ENCODE data around the gene KIAA0825. TPM values are rescaled to one million over a fixed set of nuclear protein-coding genes. Genes with fewer than 3 reads are reported as not detected.
A peak's percentile ranks its signal among the peaks of the same experiment; 100 is the strongest.

KIAA0825 gene
- polyA plus RNA-seq, 3 donors = 0.56 to 1.3 (median 0.89) TPM

GRCh38 chr5:94432499-94432898 lies 185.9 kb downstream of the KIAA0825 start:
- Histone ChIP-seq H3K4me1 (ENCODE audit: control insufficient read depth in 1 of 2, insufficient read depth in 2 of 2, low read length in 2 of 2) (peaks cover 21 to 26% of the 10 kb centered on the region in 2 donors), H3K4me2 (replicated peaks; ENCODE audit: extremely low read depth, low read length, poor library complexity, severe bottlenecking) (no peak overlapping the region), H3K9me3 (replicated peaks in 1 of 2; ENCODE audit: control insufficient read depth in 1 of 2, insufficient read depth in 1 of 2, low read length in 2 of 2) (no peaks in the 10 kb centered on the region), H3K79me2 (ENCODE audit: insufficient read depth, low read length) (no peaks in the 10 kb centered on the region), H3K36me3 (replicated peaks in 1 of 2; ENCODE audit: control insufficient read depth in 1 of 2, insufficient read depth in 2 of 2, low read length in 2 of 2) (no peaks in the 10 kb centered on the region), H3K9ac (ENCODE audit: insufficient read depth, low read length, poor library complexity, severe bottlenecking) (no peak overlapping the region), H4K20me1 (ENCODE audit: insufficient read depth, low read length) (no peaks in the 10 kb centered on the region), H3K4me3 (replicated peaks in 1 of 3; ENCODE audit: low read depth in 2 of 3, low read length in 3 of 3) (no peak overlapping the region), H2AFZ (ENCODE audit: insufficient read depth, low read depth, low read length, poor library complexity, severe bottlenecking) (no peak overlapping the region), H3K27ac (ENCODE audit: low read depth in 1 of 2, low read length in 2 of 2) (peak overlapping the region; percentile 53 to 77), H3K27me3 (ENCODE audit: control insufficient read depth in 2 of 2, insufficient read depth in 2 of 2, low read length in 2 of 2) (no peaks in the 10 kb centered on the region)
- H3K27ac Mint-ChIP-seq = peak overlapping the region; percentile 76 to 97 (median 91)
- no peaks in the 10 kb centered on the region for H3K27me3 Mint-ChIP-seq (ENCODE audit: low read depth in 3 of 3)
- no peak overlapping the region for H3K4me3 Mint-ChIP-seq
- peaks cover 2 to 3% of the 10 kb centered on the region in 2 donors for H3K36me3 Mint-ChIP-seq
- peak; percentile 59 to 84 (median 82) for DNase-seq
- H3K9me3 Mint-ChIP-seq = peaks cover 0 to 12% (median 4%) of the 10 kb centered on the region in 7 donors
- no peak for TF ChIP-seq CTCF (IDR thresholded peaks at IDR 0.05)
- peaks cover 24% of the 10 kb centered on the region for H3K4me1 Mint-ChIP-seq
- intact Hi-C loops (cut with micrococcal nuclease) = no loop called here

- Histone ChIP-seq H3K9me3 (replicated peaks in 1 of 2; ENCODE audit: control insufficient read depth in 1 of 2, insufficient read depth in 1 of 2, low read length in 2 of 2) (no peaks in the 10 kb centered on the region), H3K4me1 (ENCODE audit: control insufficient read depth in 1 of 2, insufficient read depth in 2 of 2, low read length in 2 of 2) (peaks cover 21 to 26% of the 10 kb centered on the region in 2 donors), H3K27me3 (ENCODE audit: control insufficient read depth in 2 of 2, insufficient read depth in 2 of 2, low read length in 2 of 2) (no peaks in the 10 kb centered on the region), H3K4me3 (replicated peaks in 1 of 3; ENCODE audit: low read depth in 2 of 3, low read length in 3 of 3) (no peak overlapping the region), H3K27ac (ENCODE audit: low read depth in 1 of 2, low read length in 2 of 2) (no peak overlapping the region), H3K36me3 (replicated peaks in 1 of 2; ENCODE audit: control insufficient read depth in 1 of 2, insufficient read depth in 2 of 2, low read length in 2 of 2) (no peaks in the 10 kb centered on the region), H3K9ac (ENCODE audit: insufficient read depth, low read length, poor library complexity, severe bottlenecking) (no peak overlapping the region), H4K20me1 (ENCODE audit: insufficient read depth, low read length) (no peaks in the 10 kb centered on the region), H2AFZ (ENCODE audit: insufficient read depth, low read depth, low read length, poor library complexity, severe bottlenecking) (no peak overlapping the region), H3K4me2 (replicated peaks; ENCODE audit: extremely low read depth, low read length, poor library complexity, severe bottlenecking) (no peak overlapping the region), H3K79me2 (ENCODE audit: insufficient read depth, low read length) (no peaks in the 10 kb centered on the region)
- peak overlapping the region in 2 of 7 donors; percentile 90 to 95 for H3K27ac Mint-ChIP-seq
- H3K9me3 Mint-ChIP-seq = peaks cover 0 to 14% (median 4%) of the 10 kb centered on the region in 7 donors
- no peak for DNase-seq
- H3K4me3 Mint-ChIP-seq = no peak overlapping the region
- peaks cover 24% of the 10 kb centered on the region for H3K4me1 Mint-ChIP-seq
- no peak for TF ChIP-seq CTCF (IDR thresholded peaks at IDR 0.05)
- intact Hi-C loops (cut with micrococcal nuclease) = no loop called here
- no peaks in the 10 kb centered on the region for H3K27me3 Mint-ChIP-seq (ENCODE audit: low read depth in 3 of 3)
- H3K36me3 Mint-ChIP-seq = peaks cover 2 to 3% of the 10 kb centered on the region in 2 donors
These were observed 186.7 kb downstream of the KIAA0825 start for GRCh38 chr5:94431696-94432095.

Measured in CD14-positive monocyte (primary cell).